Measurements from ENCODE around the gene SPEF1.
"Not testable (repeated sequence)": the region's sequence is repeated elsewhere in the genome, so short reads cannot be mapped to it uniquely, and the experiment has no call there.

The SPEF1 gene, protein sequence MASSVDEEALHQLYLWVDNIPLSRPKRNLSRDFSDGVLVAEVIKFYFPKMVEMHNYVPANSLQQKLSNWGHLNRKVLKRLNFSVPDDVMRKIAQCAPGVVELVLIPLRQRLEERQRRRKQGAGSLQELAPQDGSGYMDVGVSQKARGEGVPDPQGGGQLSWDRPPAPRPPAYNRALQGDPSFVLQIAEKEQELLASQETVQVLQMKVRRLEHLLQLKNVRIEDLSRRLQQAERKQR

DNA sequence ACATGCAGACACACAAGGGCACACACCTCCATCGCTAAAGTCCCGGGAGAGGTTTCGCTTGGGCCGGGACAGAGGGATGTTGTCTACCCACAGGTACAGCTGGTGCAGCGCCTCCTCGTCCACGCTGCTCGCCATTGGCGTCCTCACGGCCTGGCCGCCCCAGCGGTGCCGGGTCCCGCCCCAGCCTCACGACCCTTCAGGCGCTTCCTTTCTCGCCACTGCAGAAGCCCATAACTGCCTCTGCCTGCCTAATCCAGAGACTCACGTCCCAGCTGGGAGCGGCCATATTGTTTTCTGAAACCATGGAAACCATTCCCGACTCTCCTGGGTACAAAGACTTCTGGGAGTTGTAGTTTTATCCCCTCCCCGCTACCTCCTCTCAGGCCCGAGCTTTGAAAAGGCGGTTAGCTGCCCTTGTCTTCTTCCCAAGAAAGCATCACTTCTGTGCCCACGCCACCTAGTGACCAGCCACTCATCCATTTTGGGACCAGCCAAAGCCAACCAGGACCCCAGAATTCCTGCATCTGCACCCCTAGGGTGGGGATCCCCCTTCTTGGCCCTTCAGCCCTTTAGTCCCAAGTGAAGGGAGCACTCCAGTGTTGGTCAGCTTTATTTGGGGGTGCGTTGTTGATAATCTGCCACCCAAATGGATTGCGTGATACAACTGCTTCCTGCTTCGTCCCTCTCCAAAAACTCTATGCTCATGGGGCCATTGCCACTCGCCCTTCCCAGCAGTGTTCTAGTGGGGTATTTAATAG, at the start of gene SPEF1:
TSS of gene SPEF1 (minus strand) at position 296 of the 758 bp plus-strand sequence. CDS start at position 135, 161 bp downstream.
- DNase-seq = peak; percentile 24

DNA sequence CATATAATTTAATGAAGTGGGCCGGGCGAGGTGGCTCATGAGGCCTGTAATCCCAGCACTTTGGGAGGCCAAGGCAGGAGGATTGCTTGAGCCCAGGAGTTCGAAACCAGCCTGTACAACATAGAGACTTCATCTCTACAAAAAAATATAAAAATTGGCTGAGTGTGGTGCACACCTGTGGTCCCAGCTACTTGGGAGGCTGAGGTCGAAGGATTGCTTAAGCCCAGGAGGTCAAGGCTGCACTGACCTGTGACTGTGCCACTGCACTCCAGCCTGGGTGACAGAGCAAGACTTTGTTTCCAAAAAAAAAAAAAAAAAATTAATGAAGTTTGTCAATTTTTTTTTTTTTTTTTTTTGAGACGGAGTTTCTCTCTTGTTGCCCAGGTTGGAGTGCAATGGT, 48.6 kb upstream of the SPEF1 start:
- DNase-seq = not testable (repeated sequence)

DNA sequence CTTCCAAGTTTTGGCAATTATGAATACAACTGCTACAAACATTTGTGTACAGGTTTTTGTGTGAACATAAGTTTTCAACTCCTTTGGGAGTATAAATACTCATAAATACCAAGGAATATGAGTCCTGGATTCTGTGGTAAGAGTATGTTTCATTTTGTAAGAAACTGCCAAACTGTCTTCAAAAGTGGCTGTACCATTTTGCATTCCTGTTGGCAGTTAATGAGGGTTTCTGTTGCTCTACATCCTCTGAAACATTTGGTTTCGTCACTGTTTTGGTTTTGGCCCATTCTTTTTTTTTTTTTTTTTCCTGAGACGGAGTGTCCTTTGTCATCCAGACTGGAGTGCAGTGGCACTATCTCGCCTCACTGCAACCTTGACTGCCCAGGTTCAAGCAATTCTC, 47.5 kb upstream of the SPEF1 start:
- DNase-seq = no peak

DNA sequence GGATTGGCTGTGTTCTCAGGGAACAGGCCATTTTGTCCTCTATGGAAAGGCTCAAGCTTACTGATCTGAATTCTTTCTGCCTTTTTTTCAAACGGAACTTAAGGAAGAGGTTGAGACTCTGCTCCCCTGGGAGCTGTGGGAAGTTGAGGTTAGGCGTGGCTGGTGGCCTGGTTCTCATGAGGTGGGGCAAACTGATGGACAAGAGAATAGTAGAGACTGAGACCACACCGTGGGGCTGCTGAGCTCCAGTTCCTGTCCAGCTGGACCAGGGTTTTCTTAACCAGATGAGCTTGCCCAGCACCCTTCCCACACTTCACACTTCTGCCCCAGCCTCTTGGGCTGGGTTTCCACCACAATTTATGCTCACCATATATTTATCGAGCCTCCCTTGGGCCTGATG, 45.2 kb upstream of the SPEF1 start:
- DNase-seq = no peak

DNA sequence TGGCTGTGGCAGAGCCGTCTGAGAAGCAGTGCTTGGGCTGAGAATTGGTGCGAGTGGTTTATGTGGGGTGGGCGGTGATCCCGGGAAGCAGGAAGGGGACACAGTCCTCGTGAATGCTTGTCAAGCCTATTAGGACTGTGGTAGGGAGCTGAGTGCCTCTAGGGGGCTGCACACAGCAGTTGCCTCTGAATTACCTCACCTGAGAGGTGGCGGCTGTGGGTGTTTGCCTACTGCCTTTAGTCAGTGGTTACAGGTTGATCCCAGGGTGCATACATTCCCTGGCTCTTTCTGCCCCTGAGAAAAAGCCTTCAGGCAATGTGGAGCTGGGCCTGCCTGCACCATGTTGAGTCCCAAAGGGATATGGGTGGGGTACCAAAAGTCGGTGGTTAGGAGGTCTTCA, 44.3 kb upstream of the SPEF1 start:
- DNase-seq = no peak

DNA sequence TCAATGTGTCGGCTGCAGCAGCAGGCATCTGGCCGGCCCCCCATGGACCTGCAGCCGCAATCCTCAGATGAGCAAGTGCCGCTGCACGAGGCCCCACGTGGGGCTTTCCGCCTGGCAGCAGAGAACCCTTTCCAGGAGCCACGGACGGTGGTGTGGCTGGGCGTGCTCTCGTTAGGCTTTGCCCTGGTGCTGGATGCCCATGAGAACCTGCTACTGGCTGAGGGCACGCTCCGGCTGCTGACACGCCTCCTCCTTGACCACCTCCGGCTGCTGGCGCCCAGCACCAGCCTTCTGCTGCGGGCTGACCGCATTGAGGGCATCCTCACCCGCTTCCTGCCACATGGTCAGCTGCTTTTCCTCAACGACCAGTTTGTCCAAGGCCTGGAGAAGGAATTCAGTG, 42.6 kb upstream of the SPEF1 start:
- DNase-seq = no peak

DNA sequence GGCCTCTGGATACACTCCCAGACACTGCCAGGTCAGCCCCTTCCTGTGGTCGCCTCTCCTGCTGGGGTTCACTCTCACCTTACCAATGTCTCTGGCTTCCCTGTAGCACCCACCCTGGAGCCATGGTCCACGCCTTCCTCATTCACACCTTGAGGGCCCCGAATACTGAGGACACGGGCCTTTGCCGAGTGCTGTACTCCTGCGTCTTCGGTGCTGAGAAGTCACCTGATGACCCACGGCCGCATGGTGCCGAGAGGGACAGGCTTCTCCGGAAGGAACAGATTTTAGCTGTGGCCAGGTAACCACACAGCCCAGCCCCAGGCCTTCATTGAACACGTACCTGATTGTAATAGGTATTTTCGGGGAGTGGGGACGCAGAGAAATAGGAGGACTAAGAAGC, 40.7 kb upstream of the SPEF1 start:
- DNase-seq = no peak

DNA sequence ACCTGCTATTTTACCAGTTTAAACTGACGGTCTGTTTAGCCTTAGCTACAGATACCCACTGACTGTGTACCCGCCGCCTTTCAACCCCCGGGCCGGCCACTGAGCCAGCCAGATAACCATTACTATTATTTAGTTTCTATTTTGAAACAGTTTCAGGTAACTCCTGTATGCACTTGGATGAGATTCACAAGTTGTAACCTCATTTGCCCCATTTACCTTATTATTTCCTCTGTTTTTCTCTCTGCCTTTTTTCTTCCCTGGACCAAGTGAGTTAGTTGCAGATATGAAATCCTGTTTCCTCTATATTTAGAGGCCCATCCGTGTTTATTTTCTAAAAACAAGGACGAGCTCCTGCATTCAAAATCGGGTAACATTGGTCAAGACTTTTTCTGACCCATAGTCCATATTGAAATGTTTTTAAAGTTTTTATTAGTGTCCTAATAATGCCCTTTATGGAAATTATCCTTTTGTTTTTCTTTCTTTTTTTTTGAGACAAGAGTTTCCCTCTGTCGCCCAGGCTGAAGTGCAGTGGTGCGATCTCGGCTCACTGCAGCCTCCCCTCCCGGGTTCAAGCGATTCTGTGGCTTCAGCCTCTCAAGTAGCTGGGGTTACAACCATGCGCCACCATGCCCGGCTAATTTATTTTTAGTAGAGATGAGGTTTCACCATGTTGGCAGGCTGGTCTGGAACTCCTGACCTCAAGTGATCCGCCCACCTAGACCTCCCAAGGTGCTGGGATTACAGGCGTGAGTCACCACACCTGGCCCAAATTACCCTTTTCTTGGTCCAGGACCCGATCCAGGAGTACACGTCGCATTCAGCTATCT, 39.9 kb upstream of the SPEF1 start:
- no peak for DNase-seq

DNA sequence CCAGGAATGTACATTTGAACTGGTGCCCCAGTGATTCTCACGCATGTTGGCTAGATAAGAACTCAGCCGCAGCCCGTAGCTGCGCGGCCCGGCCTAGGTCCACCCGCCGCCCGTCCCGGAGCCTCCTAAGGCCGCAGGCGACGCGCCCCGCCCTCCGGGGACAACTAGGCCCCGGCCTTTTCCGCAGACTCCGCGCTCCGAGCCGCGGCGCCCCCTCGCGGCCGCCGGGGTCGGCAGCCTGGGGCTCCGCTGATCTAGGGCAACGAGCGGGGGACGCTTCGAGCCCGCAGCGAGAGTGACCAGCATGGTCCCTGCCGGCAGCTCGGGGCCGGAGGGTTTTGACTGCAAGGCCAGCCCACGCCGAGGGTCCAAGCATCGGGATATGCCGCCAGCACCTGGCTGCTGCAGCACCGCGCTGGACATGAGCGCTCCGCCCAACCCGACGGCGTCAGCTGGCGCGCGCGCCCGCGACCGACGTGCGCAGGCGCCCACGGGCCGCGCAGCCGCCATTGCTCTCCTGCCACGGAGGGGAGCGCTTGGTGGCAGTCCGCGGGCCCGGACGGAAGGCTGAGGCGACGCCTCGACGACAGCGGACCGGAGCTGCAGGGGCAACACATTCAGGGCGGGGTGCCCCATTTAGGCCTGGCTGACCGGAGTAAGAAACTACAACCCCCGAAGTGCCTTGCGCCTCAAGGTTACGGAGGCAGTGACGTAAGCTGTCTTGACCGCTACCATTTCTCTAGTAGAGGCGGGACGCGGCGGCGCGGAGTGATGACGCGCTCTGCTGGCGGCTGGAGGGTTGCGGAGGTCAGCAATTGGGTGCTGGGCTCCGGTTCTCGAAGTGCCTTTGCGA, 39.0 kb upstream of the SPEF1 start, which contains the start of gene AP5S1:
TSS of gene AP5S1 (plus strand) at position 500 of the 853 bp plus-strand sequence. CDS start 1,571 bp downstream, outside the sequence.
- DNase-seq = peak; percentile 94

DNA sequence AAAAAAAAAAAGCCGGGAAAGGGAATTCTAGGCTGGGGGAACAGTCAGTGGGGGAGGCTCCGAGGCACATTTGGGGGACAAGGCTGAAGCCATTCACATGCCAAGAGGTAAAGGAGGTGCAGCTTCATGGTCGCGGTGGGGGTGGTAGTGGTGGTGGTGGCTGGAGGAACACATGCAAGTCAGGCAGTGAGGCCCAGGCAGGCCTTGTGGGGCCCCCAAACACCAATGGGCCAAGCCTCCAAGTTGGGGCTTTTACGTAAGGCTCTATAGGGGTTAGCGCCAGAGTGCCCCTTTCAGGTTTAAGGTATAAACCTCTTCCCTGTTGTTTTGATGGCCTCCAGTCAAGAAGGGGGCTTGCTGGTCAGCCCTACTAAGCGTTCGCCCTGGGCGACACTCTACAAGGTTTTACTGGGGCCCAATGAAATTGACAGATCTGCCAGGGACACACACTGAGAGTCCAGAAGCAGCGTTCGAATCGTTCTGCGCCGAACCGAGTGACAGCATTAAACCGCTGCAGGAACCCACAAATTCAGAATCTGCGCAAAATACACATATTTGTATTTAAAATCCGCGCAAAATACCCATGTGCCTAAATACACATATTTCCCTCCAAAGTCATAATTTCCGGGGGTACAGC, 38.3 kb upstream of the SPEF1 start:
- no peak for DNase-seq

DNA sequence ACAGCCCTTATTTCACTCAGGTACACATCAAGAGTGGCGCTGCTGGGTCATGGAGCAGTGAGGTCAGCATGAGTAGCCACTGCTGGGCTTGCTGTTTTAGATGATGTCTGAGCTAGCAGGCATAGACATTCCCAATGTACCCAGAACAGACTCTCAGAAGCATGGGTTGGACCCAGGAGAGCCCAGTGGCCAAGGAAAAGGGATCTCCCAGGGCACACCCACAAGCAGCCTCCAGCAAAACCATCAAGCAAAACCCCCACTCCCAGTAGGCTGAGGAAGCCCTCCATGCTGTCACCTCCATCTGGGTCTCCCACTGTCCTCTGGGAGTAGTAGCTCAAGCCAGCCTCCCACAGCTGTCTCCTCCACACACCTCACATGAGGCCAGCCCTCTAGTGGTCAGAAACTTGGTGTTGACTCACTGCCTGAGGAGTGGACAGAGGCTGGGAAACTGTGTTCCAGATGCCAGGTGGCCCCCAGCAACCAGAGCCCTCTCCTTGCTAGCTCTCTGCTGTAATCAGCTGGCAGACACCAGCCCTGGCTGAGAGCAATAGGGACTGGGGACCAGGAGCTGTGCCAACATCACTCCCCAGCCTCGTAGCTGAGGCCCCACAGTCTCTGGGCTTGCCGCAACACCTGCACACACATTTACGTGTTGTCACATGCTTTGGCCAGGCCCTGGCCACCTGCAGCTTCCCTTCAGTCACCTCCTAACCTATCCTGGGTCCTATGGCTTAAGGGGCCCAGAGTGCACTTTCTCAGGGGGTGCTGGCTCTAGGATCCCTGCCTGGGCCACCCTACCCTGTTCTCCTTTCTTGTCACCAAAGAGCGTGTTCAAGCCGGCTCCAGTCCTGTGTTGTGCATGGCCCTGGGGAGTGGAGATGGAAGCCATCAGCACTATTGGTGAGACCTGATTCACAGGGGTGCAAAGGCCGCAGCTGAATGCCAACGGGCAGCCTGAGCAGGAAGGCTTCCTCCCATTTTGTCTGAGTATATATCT, 37.2 kb upstream of the SPEF1 start:
- no peak for DNase-seq

DNA sequence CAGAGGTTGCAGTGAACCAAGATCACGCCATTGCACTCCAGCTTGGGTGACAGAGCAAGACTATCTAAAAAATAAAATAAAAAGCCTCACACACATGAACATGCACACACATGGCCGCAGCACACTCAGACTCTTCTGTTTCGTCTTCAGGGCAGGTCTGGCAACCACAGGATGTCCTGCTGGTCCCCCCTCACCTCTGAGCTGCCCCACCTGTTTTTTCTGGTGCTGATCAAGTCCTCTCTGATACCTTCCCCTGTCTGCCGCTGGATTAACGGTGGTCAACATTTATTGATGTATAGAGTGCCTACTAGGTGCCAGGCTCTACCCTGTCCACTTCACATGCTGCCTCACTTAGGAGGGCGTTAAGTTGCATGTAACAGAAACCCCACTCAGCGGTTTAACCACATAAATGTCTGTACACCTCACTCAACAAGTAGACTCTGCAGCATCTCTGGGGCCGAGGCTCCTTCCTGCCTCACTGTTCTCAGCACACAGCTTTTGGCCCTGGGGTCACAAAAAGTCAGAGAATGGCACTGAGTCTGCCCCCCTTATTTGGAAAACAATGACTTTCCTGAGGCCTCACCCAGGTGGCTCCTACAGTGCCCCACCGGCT, 34.6 kb upstream of the SPEF1 start:
- no peak for DNase-seq

DNA sequence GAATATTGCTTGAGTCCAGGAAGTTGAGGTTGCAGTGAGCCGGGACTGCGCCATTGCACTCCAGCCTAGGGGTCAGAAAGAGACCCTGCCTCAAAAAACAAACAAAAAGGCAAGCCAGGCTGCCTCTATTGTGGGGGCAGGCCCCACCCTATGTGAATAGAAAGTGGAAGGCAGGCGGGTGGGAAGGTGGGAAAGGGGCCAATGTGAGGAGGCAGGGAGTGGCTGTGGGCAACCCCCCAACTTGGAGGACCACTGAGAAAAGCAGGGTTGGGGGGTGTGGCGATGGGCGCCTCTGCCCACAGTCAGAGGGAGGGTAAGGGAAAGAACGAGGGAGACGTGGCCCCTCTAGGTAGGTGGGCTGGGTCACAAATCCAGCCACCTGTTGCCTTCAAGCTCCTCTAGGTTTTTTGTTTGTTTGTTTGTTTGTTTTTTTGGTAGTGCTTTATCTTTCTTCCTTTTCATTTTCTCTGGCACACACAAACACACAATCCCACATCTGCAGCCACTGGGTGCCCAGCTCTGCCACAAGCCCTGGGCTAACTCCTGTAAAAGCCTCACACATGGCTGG, 33.8 kb upstream of the SPEF1 start:
- DNase-seq = no peak

DNA sequence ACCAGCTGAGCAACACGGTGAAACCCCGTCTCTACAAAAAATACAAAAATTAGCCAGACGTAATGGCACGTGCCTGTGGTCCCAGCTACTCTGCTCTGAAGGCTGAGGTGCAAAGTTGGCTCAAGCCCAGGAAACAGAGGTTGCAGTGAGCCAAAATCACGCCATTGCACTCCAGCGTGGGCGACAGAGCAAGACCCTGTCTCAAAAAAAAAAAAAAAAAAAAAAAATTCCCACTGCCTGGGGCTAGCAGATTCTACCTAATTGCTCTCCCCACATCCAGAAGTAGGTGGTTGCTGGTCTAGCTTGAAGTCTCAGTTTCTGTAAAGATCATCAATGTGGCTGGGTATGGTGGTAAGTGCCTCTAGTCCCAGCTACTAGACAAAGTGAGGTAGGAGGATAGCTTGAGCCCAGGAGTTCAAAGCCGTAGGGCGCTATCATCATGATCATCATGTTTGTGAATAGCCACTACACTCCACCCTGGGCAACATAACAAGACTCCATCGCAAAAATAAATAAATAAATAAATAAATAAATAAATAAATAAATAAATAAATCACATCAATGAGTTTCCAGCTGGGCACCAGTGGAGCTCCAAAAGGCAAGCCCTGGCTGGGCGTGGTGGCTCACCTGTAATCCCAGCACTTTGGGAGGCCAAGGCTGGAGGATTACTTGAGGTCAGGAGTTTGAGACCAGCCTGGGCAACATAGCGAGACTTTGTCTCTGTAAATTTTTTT, 32.8 kb upstream of the SPEF1 start:
- no peak for DNase-seq

DNA sequence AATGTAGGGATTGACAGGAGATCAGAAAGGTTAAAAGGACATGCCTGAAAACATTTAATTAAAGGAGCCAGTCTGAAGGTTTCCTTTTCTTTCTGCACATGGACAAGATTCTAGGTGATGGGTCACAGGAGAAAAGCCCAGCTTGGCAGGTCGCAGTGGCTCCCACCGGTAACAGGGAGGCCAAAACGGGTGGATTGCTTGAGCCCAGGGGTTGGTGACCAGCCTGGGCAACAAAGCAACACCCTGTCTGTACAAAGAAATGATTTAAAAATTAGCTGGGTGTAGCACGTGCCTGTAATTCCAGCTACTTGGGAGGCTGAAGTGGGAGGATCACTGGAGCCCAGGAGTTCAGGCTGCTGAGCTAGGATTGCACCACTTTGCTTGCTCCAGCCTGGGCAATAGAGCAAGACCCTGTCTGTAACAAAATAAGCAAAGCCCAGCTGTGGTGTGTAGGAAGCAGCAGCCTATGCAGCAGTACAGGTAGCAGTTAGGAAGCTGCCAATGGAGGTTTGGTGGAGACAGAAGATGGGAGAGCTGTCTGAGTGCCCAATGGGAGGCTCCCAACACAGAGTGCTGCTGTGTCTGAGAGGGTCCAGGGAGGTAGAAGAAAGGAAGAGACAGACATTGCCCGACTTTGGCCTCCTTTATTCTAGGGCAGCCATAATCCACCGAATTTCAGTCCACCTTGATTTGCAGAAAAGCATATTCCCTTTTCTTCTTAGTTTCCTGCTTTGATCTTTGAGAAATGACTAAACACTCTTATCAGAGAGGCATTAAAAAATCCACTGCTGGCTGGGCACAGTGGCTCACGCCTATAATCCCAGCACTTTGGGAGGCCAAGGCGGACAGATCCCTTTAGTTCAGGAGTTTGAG, 32.0 kb upstream of the SPEF1 start:
- no peak for DNase-seq

DNA sequence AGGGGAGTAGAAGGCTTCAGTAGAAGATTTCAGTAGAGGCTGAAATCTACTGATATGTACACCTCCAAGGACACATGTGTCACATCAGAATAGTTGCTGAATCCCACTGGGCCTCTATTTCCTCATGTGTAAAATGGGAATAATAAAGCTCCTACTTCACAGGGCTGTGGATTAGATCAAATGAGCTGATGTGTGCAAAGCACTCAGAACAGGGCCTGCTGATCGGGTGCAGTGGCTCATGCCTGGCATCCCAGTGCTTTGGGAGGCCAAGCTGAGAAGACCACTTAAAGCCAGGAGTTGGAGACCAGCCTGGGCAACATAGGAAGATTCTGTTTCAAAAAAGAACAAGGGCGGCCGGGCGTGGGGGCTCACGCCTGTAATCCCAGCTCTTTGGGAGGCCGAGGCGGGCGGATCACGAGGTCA, 31.0 kb upstream of the SPEF1 start:
- no peak for DNase-seq

DNA sequence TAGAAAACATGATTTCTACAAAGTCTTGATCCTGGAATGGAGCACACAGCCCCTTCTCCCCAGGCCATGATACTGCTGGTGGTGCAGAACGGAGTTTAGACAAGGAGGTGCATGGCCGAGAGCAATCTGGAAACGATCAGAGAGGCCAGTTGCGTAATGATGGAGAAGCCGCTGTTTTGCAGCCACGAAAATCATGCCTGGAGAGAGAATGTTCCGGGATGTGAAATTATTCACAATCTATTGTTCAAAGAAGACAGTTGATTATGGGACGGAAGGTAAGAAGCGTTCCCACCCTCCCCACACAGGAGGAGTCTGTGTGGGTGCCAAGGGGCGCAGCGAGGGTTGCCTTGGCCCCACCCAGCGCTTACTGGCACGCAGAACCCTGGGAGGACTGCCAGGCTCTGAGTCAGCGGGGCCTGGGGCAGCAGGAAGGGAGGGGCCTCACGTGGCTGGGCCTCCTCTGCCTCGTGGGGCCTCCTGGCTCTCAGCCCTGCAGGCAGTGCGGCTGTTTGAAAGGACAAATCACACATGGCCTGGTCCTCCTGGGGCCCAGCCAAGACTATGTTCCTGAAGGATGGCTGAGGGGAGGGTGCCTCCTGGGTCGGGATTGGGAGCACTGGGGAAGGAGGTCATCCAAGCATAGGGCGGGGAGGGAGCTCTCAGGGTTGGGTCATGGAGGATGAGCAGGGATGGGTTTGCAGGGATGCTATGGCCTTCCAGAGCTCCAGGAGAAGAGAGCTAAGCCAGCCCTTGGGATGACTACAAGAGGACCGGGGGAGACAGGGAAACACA, 30.4 kb upstream of the SPEF1 start:
- peak; percentile 89 for DNase-seq

All from KG1 (cell line).